Panc1 (cell line): Measurements from ENCODE around the gene ELP2. TPM values are rescaled to one million over a fixed set of nuclear protein-coding genes. Genes with fewer than 3 reads are reported as not detected.

Source experiments
- ATAC-seq: fragments of 200-7000 bp; cut with Tn5 transposase; 2 replicates; pipeline ENCODE4 v1.9.1; 2020; ENCODE audit warnings: mild to moderate bottlenecking, moderate library complexity
- BruUV-seq: library from RNA; stranded (reverse); fragments of 400-500 nt; replicated peaks from 2 replicates; lab custom pipeline; 2021; lab: Mats Ljungman, UMichigan
- CTCF ChIA-PET: fragments of 300-600 bp; sonication (Branson Sonifier 250); formaldehyde crosslinking; loops from one replicate; lab custom pipeline; 2022; ENCODE audit warnings: antibody characterized with exemption; lab: Charles Lee
- POLR2A ChIA-PET: fragments of 300-600 bp; sonication (Branson Sonifier 250); formaldehyde crosslinking; loops from one replicate; lab custom pipeline; 2022; ENCODE audit warnings: antibody characterized with exemption; lab: Charles Lee
- DNase-seq: peaks from one replicate; pipeline ENCODE4 v3.0.0-alpha.2; 2010; ENCODE audit warnings: low read depth, low spot score
- H3K27ac ChIP-seq: 2 replicates; pipeline ENCODE4 v1.5.1; 2011; ENCODE audit warnings: mild to moderate bottlenecking, low read length, inconsistent platforms
- H3K27me3 ChIP-seq: fragments of 200-500 bp; sonication (Bioruptor generic); 2 replicates; pipeline ENCODE4 v1.6.0; 2014; ENCODE audit warnings: low read length, inconsistent platforms; ENCODE audit not compliant: control insufficient read depth, insufficient read depth
- H3K36me3 ChIP-seq: fragments of 200-500 bp; sonication (Bioruptor generic); 2 replicates; pipeline ENCODE4 v1.5.1; 2014; ENCODE audit warnings: inconsistent platforms, mild to moderate bottlenecking, low read length, moderate library complexity; ENCODE audit not compliant: control insufficient read depth, insufficient read depth
- H3K4me1 ChIP-seq: 2 replicates; pipeline ENCODE4 v1.5.1; 2011; ENCODE audit warnings: inconsistent platforms, mild to moderate bottlenecking, low read length, moderate library complexity; ENCODE audit not compliant: control insufficient read depth, insufficient read depth
- H3K4me3 ChIP-seq, 2 experiments: 2 replicates each; pipeline ENCODE4 v1.5.1; 2011 to 2012; ENCODE audit warnings: low read depth in 2 of 2, low read length in 2 of 2, mild to moderate bottlenecking in 2 of 2, inconsistent platforms in 1 of 2, moderate library complexity in 1 of 2
- H3K9me3 ChIP-seq: fragments of 200-500 bp; sonication (Bioruptor generic); 2 replicates; pipeline ENCODE4 v1.5.1; 2014; ENCODE audit warnings: low read depth, mild to moderate bottlenecking, inconsistent platforms, low read length, moderate library complexity; ENCODE audit not compliant: control insufficient read depth, insufficient read depth
- POLR2AphosphoS5 ChIP-seq: IDR thresholded peaks from 2 replicates; pipeline ENCODE4 v1.6.1; 2012; ENCODE audit warnings: mild to moderate bottlenecking, low read depth, low read length, moderate library complexity
- SIN3A ChIP-seq: IDR thresholded peaks from 2 replicates; pipeline ENCODE4 v1.6.1; 2012; ENCODE audit warnings: low read depth, mild to moderate bottlenecking, low read length, moderate library complexity, borderline replicate concordance; ENCODE audit not compliant: insufficient read depth
- TCF7L2 ChIP-seq: IDR thresholded peaks from 2 replicates; pipeline ENCODE4 v1.6.1; 2011; ENCODE audit warnings: mild to moderate bottlenecking, low read depth, low read length, inconsistent platforms
- in situ Hi-C: cut with HindIII; loops from 2 replicates; pipeline ENCODE4 v1.10.0; 2016; ENCODE audit warnings: low sequenced_read_pairs, low pct_unique_long_range_greater_than_20kb
- intact Hi-C: fragments of 100-400 bp; cut with micrococcal nuclease; formaldehyde crosslinking; loops from one replicate; pipeline ENCODE4 v1.10.0; 2022; ENCODE audit not compliant: unreplicated experiment
- total RNA-seq: library from RNA; stranded (reverse); gene quantifications from one replicate; pipeline ENCODE4 v1.2.1, GENCODE V29; 2021; ENCODE audit not compliant: unreplicated experiment
- TF ChIP-seq, protein P1 (sequence below): fragments of 450-650 bp; IDR thresholded peaks from 2 replicates; pipeline ENCODE4 v1.5.1; 2017; ENCODE audit warnings: mild to moderate bottlenecking
- TF ChIP-seq, protein P2 (sequence below), 2 experiments: IDR thresholded peaks; 2 replicates each; pipeline ENCODE4 v1.6.1; 2011 to 2012; ENCODE audit warnings: low read depth in 2 of 2, control low read depth in 1 of 2, low read length in 1 of 2, mild to moderate bottlenecking in 1 of 2, moderate library complexity in 1 of 2; ENCODE audit not compliant: insufficient read depth in 1 of 2

The ELP2 gene
- total RNA-seq, 1 experiment from 2014 or later, result 48.8 TPM

DNA sequence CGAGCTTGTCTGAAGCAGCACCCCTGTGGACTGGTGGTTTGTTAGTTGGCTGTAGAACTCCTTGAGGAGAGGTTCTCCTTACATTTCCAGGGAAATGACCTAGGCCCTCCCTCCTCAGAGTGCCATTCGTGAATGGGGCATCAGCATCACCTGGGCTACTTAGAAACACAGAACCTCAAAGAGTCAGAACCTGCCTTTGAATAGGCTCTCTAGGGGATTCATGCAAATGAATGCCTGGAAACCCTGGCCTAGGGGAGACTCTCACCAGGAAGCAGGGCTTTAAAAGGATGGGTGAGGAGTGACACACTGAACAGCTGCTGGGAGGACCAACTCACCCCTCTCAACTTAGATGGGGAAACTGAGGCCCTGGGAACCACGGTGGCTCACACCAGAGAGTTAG, 55.5 kb downstream of the ELP2 start:
- in situ Hi-C loops, result no loop called here
- 0 out of 2 replicates have a peak, but pooled peaks cover 5% of the 10 kb centered on the region for H3K4me1 ChIP-seq
- TF ChIP-seq, protein P1, sequence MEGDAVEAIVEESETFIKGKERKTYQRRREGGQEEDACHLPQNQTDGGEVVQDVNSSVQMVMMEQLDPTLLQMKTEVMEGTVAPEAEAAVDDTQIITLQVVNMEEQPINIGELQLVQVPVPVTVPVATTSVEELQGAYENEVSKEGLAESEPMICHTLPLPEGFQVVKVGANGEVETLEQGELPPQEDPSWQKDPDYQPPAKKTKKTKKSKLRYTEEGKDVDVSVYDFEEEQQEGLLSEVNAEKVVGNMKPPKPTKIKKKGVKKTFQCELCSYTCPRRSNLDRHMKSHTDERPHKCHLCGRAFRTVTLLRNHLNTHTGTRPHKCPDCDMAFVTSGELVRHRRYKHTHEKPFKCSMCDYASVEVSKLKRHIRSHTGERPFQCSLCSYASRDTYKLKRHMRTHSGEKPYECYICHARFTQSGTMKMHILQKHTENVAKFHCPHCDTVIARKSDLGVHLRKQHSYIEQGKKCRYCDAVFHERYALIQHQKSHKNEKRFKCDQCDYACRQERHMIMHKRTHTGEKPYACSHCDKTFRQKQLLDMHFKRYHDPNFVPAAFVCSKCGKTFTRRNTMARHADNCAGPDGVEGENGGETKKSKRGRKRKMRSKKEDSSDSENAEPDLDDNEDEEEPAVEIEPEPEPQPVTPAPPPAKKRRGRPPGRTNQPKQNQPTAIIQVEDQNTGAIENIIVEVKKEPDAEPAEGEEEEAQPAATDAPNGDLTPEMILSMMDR, result no peak
- TF ChIP-seq, protein P2, sequence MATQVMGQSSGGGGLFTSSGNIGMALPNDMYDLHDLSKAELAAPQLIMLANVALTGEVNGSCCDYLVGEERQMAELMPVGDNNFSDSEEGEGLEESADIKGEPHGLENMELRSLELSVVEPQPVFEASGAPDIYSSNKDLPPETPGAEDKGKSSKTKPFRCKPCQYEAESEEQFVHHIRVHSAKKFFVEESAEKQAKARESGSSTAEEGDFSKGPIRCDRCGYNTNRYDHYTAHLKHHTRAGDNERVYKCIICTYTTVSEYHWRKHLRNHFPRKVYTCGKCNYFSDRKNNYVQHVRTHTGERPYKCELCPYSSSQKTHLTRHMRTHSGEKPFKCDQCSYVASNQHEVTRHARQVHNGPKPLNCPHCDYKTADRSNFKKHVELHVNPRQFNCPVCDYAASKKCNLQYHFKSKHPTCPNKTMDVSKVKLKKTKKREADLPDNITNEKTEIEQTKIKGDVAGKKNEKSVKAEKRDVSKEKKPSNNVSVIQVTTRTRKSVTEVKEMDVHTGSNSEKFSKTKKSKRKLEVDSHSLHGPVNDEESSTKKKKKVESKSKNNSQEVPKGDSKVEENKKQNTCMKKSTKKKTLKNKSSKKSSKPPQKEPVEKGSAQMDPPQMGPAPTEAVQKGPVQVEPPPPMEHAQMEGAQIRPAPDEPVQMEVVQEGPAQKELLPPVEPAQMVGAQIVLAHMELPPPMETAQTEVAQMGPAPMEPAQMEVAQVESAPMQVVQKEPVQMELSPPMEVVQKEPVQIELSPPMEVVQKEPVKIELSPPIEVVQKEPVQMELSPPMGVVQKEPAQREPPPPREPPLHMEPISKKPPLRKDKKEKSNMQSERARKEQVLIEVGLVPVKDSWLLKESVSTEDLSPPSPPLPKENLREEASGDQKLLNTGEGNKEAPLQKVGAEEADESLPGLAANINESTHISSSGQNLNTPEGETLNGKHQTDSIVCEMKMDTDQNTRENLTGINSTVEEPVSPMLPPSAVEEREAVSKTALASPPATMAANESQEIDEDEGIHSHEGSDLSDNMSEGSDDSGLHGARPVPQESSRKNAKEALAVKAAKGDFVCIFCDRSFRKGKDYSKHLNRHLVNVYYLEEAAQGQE (IDR thresholded peaks at IDR 0.05; ENCODE audit: insufficient read depth in 1 of 2, low read depth in 2 of 2, low read length in 1 of 2), result no peak
- TF ChIP-seq SIN3A (no peak), TCF7L2 (no peak), POLR2AphosphoS5 (no peak)

DNA sequence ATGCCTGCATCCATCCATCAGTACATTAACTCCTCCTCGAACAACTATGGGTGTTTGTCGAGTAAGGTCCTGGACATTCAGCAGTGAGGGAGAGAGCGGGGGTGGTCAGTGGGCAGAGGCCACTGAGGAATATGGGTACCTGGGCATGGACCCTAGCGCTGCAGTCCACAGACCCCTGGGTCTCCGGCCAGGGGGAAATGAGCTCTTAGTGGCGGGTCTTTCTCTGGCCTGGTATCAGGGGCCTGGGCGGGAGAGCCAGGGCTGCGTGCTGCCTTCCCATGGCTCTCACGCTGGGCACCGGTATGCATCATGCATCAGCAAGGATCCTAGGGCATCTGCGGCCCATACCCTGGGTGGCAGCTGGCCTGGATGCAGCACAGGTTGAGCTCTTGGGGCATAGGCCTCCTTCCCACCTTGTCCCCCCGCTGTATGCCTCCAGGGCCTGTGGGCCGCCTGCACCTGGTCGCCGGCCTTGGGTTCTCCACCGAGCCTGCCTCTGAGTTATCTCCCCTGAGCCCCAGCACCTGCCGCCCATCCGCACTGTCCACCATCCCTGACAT, 56.3 kb downstream of the ELP2 start:
- no peak overlapping the region for H3K27ac ChIP-seq
- no TSS peak for BruUV-seq
- no peaks in the 10 kb centered on the region for H3K9me3 ChIP-seq
- DNase-seq (no peak), ATAC-seq (no peak)
- H3K36me3 ChIP-seq, result no peaks in the 10 kb centered on the region
- intact Hi-C loops (no loop called here), in situ Hi-C loops (no loop called here)
- ChIA-PET CTCF (no interaction called here), POLR2A (no interaction called here)
- H3K4me3 ChIP-seq, result no peak overlapping the region
- no peaks in the 10 kb centered on the region for H3K27me3 ChIP-seq
- TF ChIP-seq TCF7L2 (no peak), SIN3A (no peak), POLR2AphosphoS5 (no peak)
- TF ChIP-seq, protein P2 (IDR thresholded peaks at IDR 0.05; ENCODE audit: insufficient read depth in 1 of 2, low read depth in 2 of 2, low read length in 1 of 2), result no peak
- TF ChIP-seq, protein P1, result no peak
- 0 out of 2 replicates have a peak, but pooled peaks cover 5% of the 10 kb centered on the region for H3K4me1 ChIP-seq

More for the DNA sequence above, 55.5 kb downstream of the ELP2 start:
- no peaks in the 10 kb centered on the region for H3K36me3 ChIP-seq
- ATAC-seq, result no peak
- CTCF ChIA-PET, result no interaction called here
- no TSS peak for BruUV-seq
- POLR2A ChIA-PET, result no interaction called here
- H3K9me3 ChIP-seq, result no peaks in the 10 kb centered on the region
- no peak for DNase-seq
- no peak overlapping the region for H3K4me3 ChIP-seq
- no peaks in the 10 kb centered on the region for H3K27me3 ChIP-seq
- no peak overlapping the region for H3K27ac ChIP-seq
- intact Hi-C loops, result no loop called here
